Brain microvascular endothelial cell (primary cell): Measurements from ENCODE around the gene RAB11FIP4.

Experiments used
- DNase-seq: peaks from one replicate; pipeline ENCODE4 v3.0.0-alpha.2; 2020
- H3K27ac ChIP-seq: fragments of 250-450 bp; sonication (Bioruptor Pico); 2 replicates; pipeline ENCODE4 v1.5.1; 2020; ENCODE audit warnings: mild to moderate bottlenecking, moderate library complexity
- H3K27me3 ChIP-seq: fragments of 250-450 bp; sonication (Bioruptor Pico); replicated peaks from 2 replicates; pipeline ENCODE4 v1.5.1; 2020; ENCODE audit warnings: mild to moderate bottlenecking
- H3K36me3 ChIP-seq: fragments of 250-450 bp; sonication (Bioruptor Pico); replicated peaks from 2 replicates; pipeline ENCODE4 v1.5.1; 2020; ENCODE audit warnings: mild to moderate bottlenecking
- H3K4me3 ChIP-seq: 2 replicates; pipeline ENCODE4 v1.5.1; 2011; ENCODE audit warnings: low read depth, mild to moderate bottlenecking, control low read depth, low read length, moderate library complexity
- in situ Hi-C: cut with HindIII; loops from 2 replicates; pipeline ENCODE4 v1.10.0; 2017; ENCODE audit warnings: low sequenced_read_pairs, low pct_ligation_motif_present
- TF ChIP-seq, protein P1 (sequence below): IDR thresholded peaks from 2 replicates; pipeline ENCODE4 v1.5.1; 2011; ENCODE audit warnings: low read depth, mild to moderate bottlenecking, moderate library complexity, low read length, control low read depth, inconsistent platforms; ENCODE audit errors: missing control alignments

The RAB11FIP4 gene

DNA sequence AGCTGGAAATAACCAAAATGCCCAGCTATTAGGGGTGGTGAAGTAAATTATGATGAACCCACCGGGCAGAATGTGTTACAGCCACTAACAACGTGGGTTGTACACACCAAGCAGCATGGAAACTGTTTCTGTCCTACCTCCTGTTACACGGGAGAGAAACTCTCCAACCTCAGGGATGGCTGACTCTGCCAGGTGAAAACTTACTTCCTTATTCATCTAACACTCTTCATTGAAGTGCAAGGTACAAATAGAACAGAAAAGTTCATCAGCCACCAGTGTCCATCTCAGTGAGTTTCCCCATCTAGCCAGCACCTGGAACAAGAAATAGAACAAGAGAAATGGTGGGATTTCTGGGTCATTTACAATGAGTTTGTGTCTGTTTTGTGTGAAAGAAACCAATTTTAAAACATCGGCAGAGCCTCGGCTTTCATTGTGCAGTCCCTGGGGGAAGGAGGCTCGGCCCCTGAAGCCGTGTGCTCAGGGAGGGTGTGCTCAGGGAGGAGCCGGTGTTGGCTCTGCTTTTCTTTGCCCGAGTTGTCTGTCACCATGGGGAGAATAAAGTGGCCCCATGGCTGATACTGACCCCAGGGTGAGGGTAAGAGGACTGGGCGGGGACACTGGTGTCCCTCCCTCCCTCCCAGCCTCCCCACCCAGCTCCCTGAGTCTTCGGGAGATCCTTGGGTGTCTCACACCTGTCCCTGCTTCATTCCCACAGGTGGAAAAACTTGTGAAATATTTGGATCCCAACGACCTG lies 39.8 kb downstream of the RAB11FIP4 start:
- DNase-seq = no peak
- Histone ChIP-seq H3K4me3 (no peak overlapping the region), H3K27ac (no peak overlapping the region), H3K36me3 (no peaks in the 10 kb centered on the region), H3K27me3 (peaks cover 17% of the 10 kb centered on the region)
- in situ Hi-C loops = no loop called here
- TF ChIP-seq, protein P1, sequence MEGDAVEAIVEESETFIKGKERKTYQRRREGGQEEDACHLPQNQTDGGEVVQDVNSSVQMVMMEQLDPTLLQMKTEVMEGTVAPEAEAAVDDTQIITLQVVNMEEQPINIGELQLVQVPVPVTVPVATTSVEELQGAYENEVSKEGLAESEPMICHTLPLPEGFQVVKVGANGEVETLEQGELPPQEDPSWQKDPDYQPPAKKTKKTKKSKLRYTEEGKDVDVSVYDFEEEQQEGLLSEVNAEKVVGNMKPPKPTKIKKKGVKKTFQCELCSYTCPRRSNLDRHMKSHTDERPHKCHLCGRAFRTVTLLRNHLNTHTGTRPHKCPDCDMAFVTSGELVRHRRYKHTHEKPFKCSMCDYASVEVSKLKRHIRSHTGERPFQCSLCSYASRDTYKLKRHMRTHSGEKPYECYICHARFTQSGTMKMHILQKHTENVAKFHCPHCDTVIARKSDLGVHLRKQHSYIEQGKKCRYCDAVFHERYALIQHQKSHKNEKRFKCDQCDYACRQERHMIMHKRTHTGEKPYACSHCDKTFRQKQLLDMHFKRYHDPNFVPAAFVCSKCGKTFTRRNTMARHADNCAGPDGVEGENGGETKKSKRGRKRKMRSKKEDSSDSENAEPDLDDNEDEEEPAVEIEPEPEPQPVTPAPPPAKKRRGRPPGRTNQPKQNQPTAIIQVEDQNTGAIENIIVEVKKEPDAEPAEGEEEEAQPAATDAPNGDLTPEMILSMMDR = no peak

DNA sequence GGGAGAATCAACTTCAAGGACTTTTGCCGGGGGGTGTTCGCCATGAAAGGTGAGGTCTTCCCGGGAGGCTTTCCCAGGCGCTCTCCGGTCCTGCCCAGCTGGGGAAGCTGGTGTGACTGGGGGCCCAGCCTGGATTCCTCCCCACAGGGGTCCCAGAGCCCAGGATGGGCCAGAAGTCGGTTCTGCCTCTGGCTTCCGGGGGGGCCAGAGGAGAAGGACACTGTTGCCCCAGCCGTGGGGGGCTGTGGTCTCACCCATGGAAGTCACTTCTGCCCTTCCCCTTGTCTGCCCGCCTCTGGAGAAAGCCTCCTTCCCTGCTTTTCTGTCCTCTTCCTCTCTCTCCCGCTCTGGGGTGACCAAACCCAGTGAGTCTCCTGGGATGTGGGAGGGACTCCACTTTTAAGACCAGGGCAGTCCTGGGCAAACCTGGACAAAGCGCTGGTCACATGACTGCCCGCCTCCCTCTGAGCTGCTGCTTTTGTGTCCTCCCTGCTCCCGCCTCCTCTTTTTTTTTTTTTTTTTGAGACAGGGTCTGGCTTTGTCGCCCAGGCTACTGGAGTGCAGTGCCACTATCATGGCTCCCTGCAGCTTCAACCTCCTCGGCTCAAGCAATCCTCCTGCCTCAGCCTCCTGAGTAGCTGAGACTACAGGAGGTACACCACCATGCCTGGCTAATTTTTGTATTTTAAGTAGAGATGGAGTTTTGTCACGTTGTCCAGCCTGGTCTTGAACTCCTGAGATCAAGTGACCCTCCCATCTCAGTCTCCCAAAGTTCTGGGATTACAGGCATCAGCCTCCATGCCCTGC lies 40.6 kb downstream of the RAB11FIP4 start:
- Histone ChIP-seq H3K36me3 (no peaks in the 10 kb centered on the region), H3K27me3 (peaks cover 17% of the 10 kb centered on the region), H3K4me3 (no peak overlapping the region), H3K27ac (no peak overlapping the region)
- TF ChIP-seq, protein P1 = no peak
- in situ Hi-C loops = no loop called here
- no peak for DNase-seq

DNA sequence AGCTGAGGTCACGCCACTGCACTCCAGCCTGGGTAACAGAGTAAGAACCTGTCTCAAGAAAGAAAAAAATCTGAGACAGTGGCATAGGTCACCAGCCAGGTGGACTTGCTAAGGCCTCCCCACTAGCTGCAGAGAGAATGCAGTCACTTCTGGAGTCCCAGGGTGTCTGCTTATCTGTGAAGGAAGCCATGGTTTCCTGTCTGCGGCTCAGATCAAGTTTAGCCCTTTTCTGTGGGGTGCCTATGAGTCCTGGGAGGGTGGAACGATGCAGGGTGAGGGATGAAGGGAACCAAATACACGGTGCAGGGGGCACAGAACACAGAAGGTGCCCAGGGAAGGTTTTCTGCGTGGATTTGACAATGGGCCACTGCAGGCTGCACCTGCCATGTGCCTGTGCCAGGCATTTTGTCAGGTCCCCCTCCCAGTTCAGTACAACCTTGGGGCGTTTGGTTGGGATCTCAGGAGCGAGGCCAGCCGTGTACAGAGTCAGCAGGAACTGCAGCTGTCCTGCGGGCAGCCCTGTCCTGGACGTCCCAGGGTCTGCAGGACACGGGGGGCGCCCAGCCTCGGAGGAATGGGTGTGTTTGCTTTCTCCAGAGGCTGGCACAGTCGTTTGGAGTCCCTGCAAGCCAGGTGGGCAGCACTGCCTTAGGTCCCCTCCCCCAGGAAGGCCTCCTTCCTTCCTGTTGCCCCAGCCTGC lies 41.8 kb downstream of the RAB11FIP4 start:
- DNase-seq = no peak
- no peaks in the 10 kb centered on the region for H3K36me3 ChIP-seq

DNA sequence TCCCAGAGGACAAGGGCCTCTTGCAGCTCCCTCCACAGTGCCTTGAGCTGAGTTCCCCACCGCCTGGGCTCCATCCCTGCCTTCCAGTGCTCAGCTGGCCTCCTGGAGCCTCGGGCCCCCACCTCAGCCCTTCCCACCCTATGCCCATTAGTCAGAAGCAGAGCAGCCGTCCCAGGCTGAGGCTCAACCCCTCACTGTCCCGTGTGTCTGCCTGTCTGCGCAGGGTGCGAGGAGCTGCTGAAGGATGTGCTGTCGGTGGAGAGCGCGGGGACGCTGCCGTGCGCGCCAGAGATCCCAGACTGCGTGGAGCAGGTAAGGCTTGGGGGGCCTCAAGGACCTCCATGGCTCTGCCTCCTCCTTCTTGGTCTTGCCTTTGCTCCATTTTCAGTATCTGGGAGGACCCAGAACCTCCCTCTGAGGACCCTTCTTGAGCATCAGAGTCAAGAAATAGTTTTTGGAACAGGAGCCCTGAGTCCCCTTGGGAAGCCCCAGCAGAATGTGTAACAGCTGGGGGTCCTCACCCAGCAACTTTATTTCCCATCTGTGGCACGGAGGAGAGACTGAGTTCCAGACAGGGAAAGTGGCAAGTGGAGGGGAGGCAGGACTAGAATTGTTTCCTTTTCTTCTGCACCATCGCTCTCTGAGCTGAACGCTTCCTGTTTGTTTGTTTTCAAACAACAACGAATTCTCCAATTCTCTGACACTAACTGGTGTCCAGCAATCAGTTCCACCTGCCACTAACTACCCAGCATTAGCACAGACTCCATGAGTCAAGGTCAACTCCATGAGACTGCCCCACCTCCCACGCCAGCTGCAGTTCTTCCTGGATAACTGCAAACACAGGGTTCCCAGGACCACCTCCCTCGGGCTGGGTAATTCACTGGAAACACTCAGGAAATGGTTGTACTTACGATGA lies 42.6 kb downstream of the RAB11FIP4 start:
- TF ChIP-seq, protein P1 = no peak
- Histone ChIP-seq H3K27me3 (peaks cover 17% of the 10 kb centered on the region), H3K36me3 (no peaks in the 10 kb centered on the region), H3K4me3 (no peak overlapping the region), H3K27ac (no peak overlapping the region)
- in situ Hi-C loops = no loop called here
- DNase-seq = no peak

More for the DNA sequence above, 41.8 kb downstream of the RAB11FIP4 start:
- H3K27me3 ChIP-seq = peaks cover 17% of the 10 kb centered on the region
- no peak overlapping the region for H3K27ac ChIP-seq
- in situ Hi-C loops = no loop called here
- H3K4me3 ChIP-seq = no peak overlapping the region
- TF ChIP-seq, protein P1 = no peak

DNA sequence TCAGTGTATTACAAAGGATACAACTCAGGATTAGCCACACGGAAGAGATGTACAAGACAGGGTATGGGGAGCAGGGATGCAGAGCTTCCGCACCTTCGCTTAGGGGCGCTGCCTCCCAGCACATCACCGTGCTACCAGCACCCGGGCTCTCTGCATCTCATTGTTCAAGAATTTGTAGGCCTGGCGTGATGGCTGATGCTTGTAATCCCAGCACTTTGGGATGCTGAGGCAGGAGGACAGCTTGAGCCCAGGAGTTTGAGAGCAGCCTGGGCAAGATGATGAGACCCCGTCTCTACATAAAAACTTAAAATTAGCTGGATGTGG lies 43.2 kb downstream of the RAB11FIP4 start:
- in situ Hi-C loops = no loop called here
- Histone ChIP-seq H3K4me3 (no peak overlapping the region), H3K27ac (no peak overlapping the region), H3K36me3 (no peaks in the 10 kb centered on the region), H3K27me3 (peaks cover 17% of the 10 kb centered on the region)
- no peak for DNase-seq
- TF ChIP-seq, protein P1 = no peak
